BE2C (cell line): ENCODE data around the gene RAB12.

Experiments
- DNase-seq: peaks from one replicate; pipeline ENCODE4 v3.0.0-alpha.2; 2020
- H3K27me3 ChIP-seq: fragments of 250-450 bp; sonication (Bioruptor Pico); 2 replicates; pipeline ENCODE4 v1.5.1; 2020; ENCODE audit warnings: mild to moderate bottlenecking
- H3K36me3 ChIP-seq: fragments of 250-450 bp; sonication (Bioruptor Pico); 2 replicates; pipeline ENCODE4 v1.5.1; 2020; ENCODE audit warnings: mild to moderate bottlenecking
- H3K4me1 ChIP-seq: fragments of 250-450 bp; sonication (Bioruptor Pico); 2 replicates; pipeline ENCODE4 v1.5.1; 2020
- H3K4me3 ChIP-seq: 2 replicates; pipeline ENCODE4 v1.5.1; 2011; ENCODE audit warnings: low read depth, low read length
- H3K9me3 ChIP-seq: fragments of 250-450 bp; sonication (Bioruptor Pico); 2 replicates; pipeline ENCODE4 v1.5.1; 2020
- CTCF ChIP-seq: IDR thresholded peaks from 2 replicates; pipeline ENCODE4 v1.5.1; 2012; ENCODE audit warnings: mild to moderate bottlenecking, low read depth, low read length

RAB12 gene

GRCh38 chr18:8625461-8626092 is 16.3 kb downstream of the RAB12 start:
- Histone ChIP-seq H3K4me3 (no peak overlapping the region), H3K4me1 (no peaks in the 10 kb centered on the region), H3K9me3 (no peaks in the 10 kb centered on the region), H3K36me3 (no peaks in the 10 kb centered on the region), H3K27me3 (no peaks in the 10 kb centered on the region)
- TF ChIP-seq CTCF, result no peak
- DNase-seq, result no peak

GRCh38 chr18:8626414-8627106 is 17.3 kb downstream of the RAB12 start:
- no peaks in the 10 kb centered on the region for H3K27me3 ChIP-seq
- H3K4me1 ChIP-seq, result no peaks in the 10 kb centered on the region
- no peak for DNase-seq
- no peaks in the 10 kb centered on the region for H3K36me3 ChIP-seq
- no peaks in the 10 kb centered on the region for H3K9me3 ChIP-seq
- no peak for TF ChIP-seq CTCF
- H3K4me3 ChIP-seq, result no peak overlapping the region

GRCh38 chr18:8627107-8627472 is 17.9 kb downstream of the RAB12 start:
- Histone ChIP-seq H3K4me3 (no peak overlapping the region), H3K27me3 (no peaks in the 10 kb centered on the region), H3K36me3 (no peaks in the 10 kb centered on the region), H3K9me3 (no peaks in the 10 kb centered on the region), H3K4me1 (no peaks in the 10 kb centered on the region)
- DNase-seq, result no peak
- TF ChIP-seq CTCF, result no peak

GRCh38 chr18:8627540-8627939 is 18.3 kb downstream of the RAB12 start:
- Histone ChIP-seq H3K9me3 (no peaks in the 10 kb centered on the region), H3K4me1 (no peaks in the 10 kb centered on the region), H3K36me3 (no peaks in the 10 kb centered on the region), H3K4me3 (no peak overlapping the region), H3K27me3 (no peaks in the 10 kb centered on the region)
- no peak for DNase-seq
- TF ChIP-seq CTCF, result no peak

GRCh38 chr18:8629602-8630001 is 20.4 kb downstream of the RAB12 start:
- Histone ChIP-seq H3K4me1 (no peaks in the 10 kb centered on the region), H3K4me3 (no peak overlapping the region), H3K36me3 (no peaks in the 10 kb centered on the region), H3K9me3 (no peaks in the 10 kb centered on the region), H3K27me3 (no peaks in the 10 kb centered on the region)
- no peak for TF ChIP-seq CTCF
- DNase-seq, result no peak

GRCh38 chr18:8630546-8630945 is 21.3 kb downstream of the RAB12 start:
- H3K9me3 ChIP-seq, result no peaks in the 10 kb centered on the region
- H3K36me3 ChIP-seq, result no peaks in the 10 kb centered on the region
- H3K4me1 ChIP-seq, result no peaks in the 10 kb centered on the region
- H3K27me3 ChIP-seq, result no peaks in the 10 kb centered on the region
- H3K4me3 ChIP-seq, result no peak overlapping the region
- TF ChIP-seq CTCF, result no peak
- no peak for DNase-seq
